ENCODE data around the gene DCDC2C.
"Not testable (repeated sequence)": the region's sequence is repeated elsewhere in the genome, so short reads cannot be mapped to it uniquely, and the experiment has no call there.

Gene DCDC2C

GRCh38 chr2:3703236-3703756 lies at the start of gene DCDC2C:
Gene DCDC2C (plus strand): TSS chr2:3703575. CDS start chr2:3703752, 177 bp downstream.
- H3K4me3 Mint-ChIP-seq, result no peak within 1 kb of the TSS
- no peaks in the 10 kb centered on the region for H3K9me3 Mint-ChIP-seq
- H3K36me3 Mint-ChIP-seq (ENCODE audit: low read depth), result peaks cover 1% of the 10 kb centered on the region
- peaks cover 13% of the 10 kb centered on the region for H3K27me3 Mint-ChIP-seq (ENCODE audit: low read depth)
- no peak within 1 kb of the TSS for H3K27ac Mint-ChIP-seq
- DNase-seq (ENCODE audit: low spot score), result no peak
- no peaks in the 10 kb centered on the region for H3K4me1 Mint-ChIP-seq (ENCODE audit: low read depth)

- Mint-ChIP-seq H3K27ac (no peak overlapping the region), H3K27me3 (ENCODE audit: low read depth) (peaks cover 3% of the 10 kb centered on the region), H3K9me3 (no peaks in the 10 kb centered on the region), H3K4me1 (ENCODE audit: low read depth) (peaks cover 11% of the 10 kb centered on the region), H3K4me3 (no peak overlapping the region), H3K36me3 (ENCODE audit: low read depth) (no peaks in the 10 kb centered on the region)
- no peak for DNase-seq (ENCODE audit: low spot score)
Observed at GRCh38 chr2:3654011-3654410, 49.4 kb upstream of the DCDC2C start.

- Mint-ChIP-seq H3K4me1 (ENCODE audit: low read depth) (peaks cover 11% of the 10 kb centered on the region), H3K27ac (no peak overlapping the region), H3K9me3 (no peaks in the 10 kb centered on the region), H3K4me3 (no peak overlapping the region), H3K36me3 (ENCODE audit: low read depth) (no peaks in the 10 kb centered on the region), H3K27me3 (ENCODE audit: low read depth) (peaks cover 3% of the 10 kb centered on the region)
- DNase-seq (ENCODE audit: low spot score), result no peak
Observed at GRCh38 chr2:3654531-3655225, 48.7 kb upstream of the DCDC2C start.

GRCh38 chr2:3655871-3656761 lies 47.3 kb upstream of the DCDC2C start:
- H3K4me3 Mint-ChIP-seq, result no peak overlapping the region
- no peaks in the 10 kb centered on the region for H3K9me3 Mint-ChIP-seq
- no peak for DNase-seq (ENCODE audit: low spot score)
- H3K4me1 Mint-ChIP-seq (ENCODE audit: low read depth), result peaks cover 7% of the 10 kb centered on the region
- H3K27me3 Mint-ChIP-seq (ENCODE audit: low read depth), result no peaks in the 10 kb centered on the region
- no peaks in the 10 kb centered on the region for H3K36me3 Mint-ChIP-seq (ENCODE audit: low read depth)
- no peak overlapping the region for H3K27ac Mint-ChIP-seq

GRCh38 chr2:3656762-3657721 lies 46.3 kb upstream of the DCDC2C start:
- Mint-ChIP-seq H3K4me3 (no peak overlapping the region), H3K27ac (no peak overlapping the region), H3K27me3 (ENCODE audit: low read depth) (no peaks in the 10 kb centered on the region), H3K9me3 (no peaks in the 10 kb centered on the region), H3K4me1 (ENCODE audit: low read depth) (peaks cover 2% of the 10 kb centered on the region), H3K36me3 (ENCODE audit: low read depth) (no peaks in the 10 kb centered on the region)
- DNase-seq (ENCODE audit: low spot score), result no peak

GRCh38 chr2:3657881-3658280 lies 45.5 kb upstream of the DCDC2C start, which contains the start of gene ALLC:
Gene ALLC (plus strand): TSS chr2:3658200. CDS start chr2:3671158, 12,958 bp downstream.
- no peak for DNase-seq (ENCODE audit: low spot score)
- H3K4me1 Mint-ChIP-seq (ENCODE audit: low read depth), result no peaks in the 10 kb centered on the region
- no peak within 1 kb of the TSS for H3K27ac Mint-ChIP-seq
- no peak within 1 kb of the TSS for H3K4me3 Mint-ChIP-seq
- no peaks in the 10 kb centered on the region for H3K9me3 Mint-ChIP-seq
- no peaks in the 10 kb centered on the region for H3K27me3 Mint-ChIP-seq (ENCODE audit: low read depth)
- H3K36me3 Mint-ChIP-seq (ENCODE audit: low read depth), result no peaks in the 10 kb centered on the region

GRCh38 chr2:3659447-3660432 lies 43.6 kb upstream of the DCDC2C start:
- no peaks in the 10 kb centered on the region for H3K4me1 Mint-ChIP-seq (ENCODE audit: low read depth)
- no peaks in the 10 kb centered on the region for H3K27me3 Mint-ChIP-seq (ENCODE audit: low read depth)
- no peak overlapping the region for H3K4me3 Mint-ChIP-seq
- no peaks in the 10 kb centered on the region for H3K9me3 Mint-ChIP-seq
- no peak for DNase-seq (ENCODE audit: low spot score)
- H3K36me3 Mint-ChIP-seq (ENCODE audit: low read depth), result no peaks in the 10 kb centered on the region
- H3K27ac Mint-ChIP-seq, result no peak overlapping the region

- not testable (repeated sequence) for H3K4me1 Mint-ChIP-seq (ENCODE audit: low read depth); H3K27ac Mint-ChIP-seq; H3K4me3 Mint-ChIP-seq; H3K9me3 Mint-ChIP-seq; H3K36me3 Mint-ChIP-seq (ENCODE audit: low read depth); DNase-seq (ENCODE audit: low spot score); H3K27me3 Mint-ChIP-seq (ENCODE audit: low read depth)
Observed at GRCh38 chr2:3660640-3661039, 42.7 kb upstream of the DCDC2C start.

- DNase-seq (ENCODE audit: low spot score), result no peak
- Mint-ChIP-seq H3K4me1 (ENCODE audit: low read depth) (no peaks in the 10 kb centered on the region), H3K27me3 (ENCODE audit: low read depth) (no peaks in the 10 kb centered on the region), H3K4me3 (no peak overlapping the region), H3K27ac (no peak overlapping the region), H3K36me3 (ENCODE audit: low read depth) (no peaks in the 10 kb centered on the region), H3K9me3 (no peaks in the 10 kb centered on the region)
Observed at GRCh38 chr2:3661149-3661660, 42.2 kb upstream of the DCDC2C start.

- no peak for DNase-seq (ENCODE audit: low spot score)
- no peaks in the 10 kb centered on the region for H3K27me3 Mint-ChIP-seq (ENCODE audit: low read depth)
- H3K4me3 Mint-ChIP-seq, result no peak overlapping the region
- no peaks in the 10 kb centered on the region for H3K4me1 Mint-ChIP-seq (ENCODE audit: low read depth)
- H3K36me3 Mint-ChIP-seq (ENCODE audit: low read depth), result no peaks in the 10 kb centered on the region
- no peaks in the 10 kb centered on the region for H3K9me3 Mint-ChIP-seq
- no peak overlapping the region for H3K27ac Mint-ChIP-seq
Observed at GRCh38 chr2:3662239-3662638, 41.1 kb upstream of the DCDC2C start.

GRCh38 chr2:3664118-3664517 lies 39.3 kb upstream of the DCDC2C start:
- Mint-ChIP-seq H3K4me1 (ENCODE audit: low read depth) (no peaks in the 10 kb centered on the region), H3K9me3 (no peaks in the 10 kb centered on the region), H3K27me3 (ENCODE audit: low read depth) (no peaks in the 10 kb centered on the region), H3K4me3 (no peak overlapping the region), H3K27ac (no peak overlapping the region), H3K36me3 (ENCODE audit: low read depth) (no peaks in the 10 kb centered on the region)
- no peak for DNase-seq (ENCODE audit: low spot score)

GRCh38 chr2:3664925-3665324 lies 38.5 kb upstream of the DCDC2C start:
- no peaks in the 10 kb centered on the region for H3K9me3 Mint-ChIP-seq
- H3K4me1 Mint-ChIP-seq (ENCODE audit: low read depth), result no peaks in the 10 kb centered on the region
- no peak overlapping the region for H3K27ac Mint-ChIP-seq
- no peaks in the 10 kb centered on the region for H3K36me3 Mint-ChIP-seq (ENCODE audit: low read depth)
- no peak for DNase-seq (ENCODE audit: low spot score)
- H3K4me3 Mint-ChIP-seq, result no peak overlapping the region
- no peaks in the 10 kb centered on the region for H3K27me3 Mint-ChIP-seq (ENCODE audit: low read depth)

All from T-helper 2 cell treated with Interferon-gamma antibody and Interleukin-4, amounts not matched to agents 5 μg/mL and 100 μg/mL, for 36 hours (primary cell).